PFSK-1 (cell line): ENCODE results near the gene GABBR2.

Experiments used
- POLR2AphosphoS5 ChIP-seq: IDR thresholded peaks from 2 replicates; pipeline ENCODE4 v1.6.1; 2012; ENCODE audit warnings: low read depth, mild to moderate bottlenecking, control low read depth, low read length, moderate library complexity
- TAF1 ChIP-seq: IDR thresholded peaks from 2 replicates; pipeline ENCODE4 v1.6.1; 2012; ENCODE audit warnings: low read length, control low read depth, borderline replicate concordance; ENCODE audit not compliant: insufficient read depth

DNA sequence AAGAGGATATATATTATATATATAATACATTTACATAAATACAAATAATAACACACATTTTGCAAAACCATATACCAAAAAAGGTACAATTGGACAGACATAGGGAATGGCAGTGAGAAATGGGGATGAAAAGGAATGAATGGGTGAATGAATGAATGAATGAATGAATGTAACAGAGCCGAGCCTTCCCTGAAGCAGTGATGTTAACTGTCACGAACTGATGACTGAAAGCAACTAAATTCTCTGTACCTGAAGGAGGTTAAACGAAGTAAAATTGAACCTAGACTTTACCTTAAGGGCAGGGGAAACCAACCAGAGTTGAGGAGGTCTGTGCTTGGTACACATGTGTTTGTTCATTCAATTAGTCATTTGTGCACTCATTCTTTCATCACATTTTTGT, 283.7 kb downstream of the GABBR2 start:
- TF ChIP-seq TAF1 = no peak
- no peak for TF ChIP-seq POLR2AphosphoS5
